Measurements from ENCODE around the gene GLA. TPM values are rescaled to one million over a fixed set of nuclear protein-coding genes. Genes with fewer than 3 reads are reported as not detected.

GLA gene
- total RNA-seq, 1 donor from 2014 or later, result 9.1 TPM

GRCh38 chrX:101407167-101407747, 468 bp downstream of the GLA start:
- DNase-seq (no peak), ATAC-seq (ENCODE audit: poor library complexity) (peak; percentile 8)
- intact Hi-C loops (cut with DNase I), result no loop called here

GRCh38 chrX:101399825-101400224, 7.9 kb downstream of the GLA start:
- ATAC-seq (ENCODE audit: poor library complexity) (no peak), DNase-seq (no peak)
- intact Hi-C loops (cut with DNase I), result no loop called here

- DNase-seq (no peak), ATAC-seq (ENCODE audit: poor library complexity) (no peak)
- intact Hi-C loops (cut with DNase I), result no loop called here
Measured at GRCh38 chrX:101398694-101399093, 9.0 kb downstream of the GLA start.

GRCh38 chrX:101397779-101398178, 9.9 kb downstream of the GLA start:
- DNase-seq (no peak), ATAC-seq (ENCODE audit: poor library complexity) (no peak)
- intact Hi-C loops (cut with DNase I), result no loop called here

- DNase-seq (no peak), ATAC-seq (ENCODE audit: poor library complexity) (no peak)
- intact Hi-C loops (cut with DNase I), result no loop called here
Measured at GRCh38 chrX:101395789-101396188, 11.9 kb downstream of the GLA start.

- no peak for DNase-seq
- intact Hi-C loops (cut with DNase I), result no loop called here
- no peak for ATAC-seq (ENCODE audit: poor library complexity)
Measured at GRCh38 chrX:101394372-101394771, 13.4 kb downstream of the GLA start.

- intact Hi-C loops (cut with DNase I), result no loop called here
- DNase-seq (no peak), ATAC-seq (ENCODE audit: poor library complexity) (no peak)
Measured at GRCh38 chrX:101393530-101394305, 14.0 kb downstream of the GLA start.

GRCh38 chrX:101391831-101392230, 15.9 kb downstream of the GLA start:
- DNase-seq (no peak), ATAC-seq (ENCODE audit: poor library complexity) (no peak)
- intact Hi-C loops (cut with DNase I), result no loop called here

- intact Hi-C loops (cut with DNase I), result no loop called here
- peak; percentile 99 for ATAC-seq (ENCODE audit: poor library complexity)
- DNase-seq, result peak; percentile 93
Measured at GRCh38 chrX:101390664-101391525, 16.8 kb downstream of the GLA start, which contains the start of gene RPL36A. Gene RPL36A (plus strand): TSS chrX:101391011. CDS start chrX:101391044, 33 bp downstream.

- ATAC-seq (ENCODE audit: poor library complexity), result no peak
- DNase-seq, result no peak
- intact Hi-C loops (cut with DNase I), result no loop called here
Measured at GRCh38 chrX:101388604-101389003, 19.1 kb downstream of the GLA start.

GRCh38 chrX:101386542-101386885, 21.2 kb downstream of the GLA start:
- DNase-seq, result no peak
- ATAC-seq (ENCODE audit: poor library complexity), result no peak
- intact Hi-C loops (cut with DNase I), result no loop called here

GRCh38 chrX:101385795-101386541, 21.8 kb downstream of the GLA start, which contains the start of gene BTK:
Gene BTK (minus strand): TSS chrX:101386191. CDS start chrX:101375284, 10,907 bp downstream.
- intact Hi-C loops (cut with DNase I), result no loop called here
- ATAC-seq (ENCODE audit: poor library complexity), result no peak
- no peak for DNase-seq

- ATAC-seq (ENCODE audit: poor library complexity) (no peak), DNase-seq (no peak)
- intact Hi-C loops (cut with DNase I), result no loop called here
Measured at GRCh38 chrX:101385026-101385684, 22.6 kb downstream of the GLA start.

GRCh38 chrX:101383679-101384205, 24.0 kb downstream of the GLA start:
- ATAC-seq (ENCODE audit: poor library complexity), result no peak
- intact Hi-C loops (cut with DNase I), result no loop called here
- DNase-seq, result no peak

GRCh38 chrX:101377547-101377946, 30.2 kb downstream of the GLA start:
- intact Hi-C loops (cut with DNase I), result no loop called here
- ATAC-seq (ENCODE audit: poor library complexity), result no peak
- DNase-seq, result no peak

GRCh38 chrX:101370888-101371504, 36.7 kb downstream of the GLA start:
- ATAC-seq (ENCODE audit: poor library complexity) (no peak), DNase-seq (no peak)
- intact Hi-C loops (cut with DNase I), result no loop called here

GRCh38 chrX:101369687-101370086, 38.0 kb downstream of the GLA start:
- DNase-seq (no peak), ATAC-seq (ENCODE audit: poor library complexity) (no peak)
- intact Hi-C loops (cut with DNase I), result no loop called here

GRCh38 chrX:101368800-101369199, 38.9 kb downstream of the GLA start:
- DNase-seq (no peak), ATAC-seq (ENCODE audit: poor library complexity) (no peak)
- intact Hi-C loops (cut with DNase I), result no loop called here
